GM12878 (cell line): Measurements from ENCODE around the gene CEP76. TPM values are rescaled to one million over a fixed set of nuclear protein-coding genes. Genes with fewer than 3 reads are reported as not detected.

ENCODE experiments used
- ATF7 ChIP-seq: fragments of 450-650 bp; IDR thresholded peaks from 2 replicates; pipeline ENCODE4 v1.6.1; 2016; ENCODE audit warnings: low read depth, mild to moderate bottlenecking
- BCL11A ChIP-seq: IDR thresholded peaks from 2 replicates; pipeline ENCODE4 v1.6.1; 2011; ENCODE audit warnings: low read depth, low read length
- GABPA ChIP-seq: IDR thresholded peaks from 2 replicates; pipeline ENCODE4 v1.6.1; 2014; ENCODE audit warnings: antibody characterized with exemption, low read depth, mild to moderate bottlenecking, inconsistent platforms
- GATAD2B ChIP-seq: fragments of 450-650 bp; conservative IDR thresholded peaks from 2 replicates; pipeline ENCODE4 v1.6.1; 2017; ENCODE audit warnings: low read depth, mild to moderate bottlenecking, moderate library complexity
- HDGF ChIP-seq: fragments of 450-650 bp; IDR thresholded peaks from 2 replicates; pipeline ENCODE4 v1.6.1; 2016; ENCODE audit warnings: antibody characterized with exemption
- IKZF2 ChIP-seq, 2 experiments: fragments of 450-650 bp; IDR thresholded peaks; 2 replicates each; pipeline ENCODE4 v1.6.1; 2017; ENCODE audit warnings: mild to moderate bottlenecking in 2 of 2, moderate library complexity in 2 of 2
- JUNB ChIP-seq: IDR thresholded peaks from 2 replicates; pipeline ENCODE4 v1.6.1; 2016; ENCODE audit warnings: antibody characterized with exemption, mild to moderate bottlenecking
- KAT2A ChIP-seq: conservative IDR thresholded peaks from 2 replicates; pipeline ENCODE4 v1.6.1; 2011; ENCODE audit warnings: low read depth, low read length; ENCODE audit not compliant: control insufficient read depth
- MTA3 ChIP-seq: IDR thresholded peaks from 2 replicates; pipeline ENCODE4 v1.6.1; 2012; ENCODE audit warnings: low read length, inconsistent platforms, borderline replicate concordance
- NFIC ChIP-seq: IDR thresholded peaks from 2 replicates; pipeline ENCODE4 v1.6.1; 2012; ENCODE audit warnings: low read depth, mild to moderate bottlenecking, inconsistent platforms, low read length, moderate library complexity
- NFXL1 ChIP-seq: fragments of 450-650 bp; IDR thresholded peaks from 2 replicates; pipeline ENCODE4 v1.6.1; 2017; ENCODE audit warnings: antibody characterized with exemption, mild to moderate bottlenecking, borderline replicate concordance
- POLR2A ChIP-seq: IDR thresholded peaks from 2 replicates; pipeline ENCODE4 v1.6.1; 2011; ENCODE audit warnings: low read depth, mild to moderate bottlenecking, low read length
- SMAD1 ChIP-seq: fragments of 450-650 bp; IDR thresholded peaks from 2 replicates; pipeline ENCODE4 v1.6.1; 2018; ENCODE audit warnings: mild to moderate bottlenecking, low read depth; ENCODE audit not compliant: partially characterized antibody
- SMAD5 ChIP-seq: IDR thresholded peaks from 2 replicates; pipeline ENCODE4 v1.6.1; 2016; ENCODE audit warnings: antibody characterized with exemption, low read depth
- SPI1 ChIP-seq: IDR thresholded peaks from 2 replicates; pipeline ENCODE4 v1.6.1; 2011; ENCODE audit warnings: low read depth, mild to moderate bottlenecking, low read length, moderate library complexity, borderline replicate concordance; ENCODE audit not compliant: insufficient read depth
- ZNF217 ChIP-seq: fragments of 450-650 bp; IDR thresholded peaks from 2 replicates; pipeline ENCODE4 v1.6.1; 2017; ENCODE audit warnings: antibody characterized with exemption, mild to moderate bottlenecking
- ZNF274 ChIP-seq: IDR thresholded peaks from one replicate; pipeline ENCODE4 v1.8.0; 2011; ENCODE audit not compliant: insufficient read length, insufficient read depth
- polyA plus RNA-seq, 11 experiments: library from polyadenylated mRNA; depleted of rRNA in 4 of 11; unstranded in 6 of 11; stranded (reverse) in 5 of 11; fragments of >200 nt; fragmentation: Nextera tagmentation in 4 of 11; fragmentation: Illumina TruSeq in 1 of 11; extraction: Ambion mirVana in 4 of 11; extraction: Trizol in 1 of 11; gene quantifications; 1 replicate in 1 of 11; 2 replicates in 10 of 11; pipeline versions ENCODE4 v1.2.1 to v1.2.3, GENCODE V29; 2011 to 2016; ENCODE audit warnings: inconsistent platforms in 2 of 11, missing spikeins in 2 of 11, low read depth in 1 of 11
- total RNA-seq, 4 experiments: library from RNA; depleted of rRNA in 3 of 4; stranded (reverse); fragments of >200 nt in 3 of 4; fragmentation: Illumina TruSeq in 1 of 4; extraction: Trizol in 1 of 4; gene quantifications; 2 replicates each; pipeline versions ENCODE4 v1.2.1 to v1.2.3, GENCODE V29; 2013 to 2021
- TF ChIP-seq, protein P1 (sequence below): fragments of 450-650 bp; IDR thresholded peaks from 2 replicates; pipeline ENCODE4 v1.6.1; 2017; ENCODE audit warnings: mild to moderate bottlenecking, moderate library complexity
- TF ChIP-seq, protein P2 (sequence below): IDR thresholded peaks from 2 replicates; pipeline ENCODE4 v1.6.1; 2012; ENCODE audit warnings: low read depth, low read length, improper control_type of control experiment
- TF ChIP-seq, protein P3 (sequence below), 3 experiments: IDR thresholded peaks in 2 of 3; conservative IDR thresholded peaks in 1 of 3; 2 replicates each; pipeline ENCODE4 v1.5.1; 2011; ENCODE audit warnings: low read depth in 3 of 3, low read length in 3 of 3, mild to moderate bottlenecking in 3 of 3, control low read depth in 2 of 3, moderate library complexity in 2 of 3, inconsistent platforms in 1 of 3, mixed read lengths in 1 of 3; ENCODE audit not compliant: control insufficient read depth in 2 of 3, insufficient read depth in 1 of 3; ENCODE audit errors: extremely low read depth in 1 of 3
- TF ChIP-seq, protein P4 (sequence below): IDR thresholded peaks from 2 replicates; pipeline ENCODE4 v1.6.1; 2012; ENCODE audit warnings: low read depth, low read length, improper control_type of control experiment
- TF ChIP-seq, protein P5 (sequence below): fragments of 450-650 bp; IDR thresholded peaks from 2 replicates; pipeline ENCODE4 v1.6.1; 2014; ENCODE audit warnings: mild to moderate bottlenecking

CEP76 gene
- total and polyA plus RNA-seq, 10 of the 15 experiments (the other 5 are each of a cell fraction or from before 2014, with no cell fraction given): 3.9 to 14.9 (median 13.2) TPM

DNA sequence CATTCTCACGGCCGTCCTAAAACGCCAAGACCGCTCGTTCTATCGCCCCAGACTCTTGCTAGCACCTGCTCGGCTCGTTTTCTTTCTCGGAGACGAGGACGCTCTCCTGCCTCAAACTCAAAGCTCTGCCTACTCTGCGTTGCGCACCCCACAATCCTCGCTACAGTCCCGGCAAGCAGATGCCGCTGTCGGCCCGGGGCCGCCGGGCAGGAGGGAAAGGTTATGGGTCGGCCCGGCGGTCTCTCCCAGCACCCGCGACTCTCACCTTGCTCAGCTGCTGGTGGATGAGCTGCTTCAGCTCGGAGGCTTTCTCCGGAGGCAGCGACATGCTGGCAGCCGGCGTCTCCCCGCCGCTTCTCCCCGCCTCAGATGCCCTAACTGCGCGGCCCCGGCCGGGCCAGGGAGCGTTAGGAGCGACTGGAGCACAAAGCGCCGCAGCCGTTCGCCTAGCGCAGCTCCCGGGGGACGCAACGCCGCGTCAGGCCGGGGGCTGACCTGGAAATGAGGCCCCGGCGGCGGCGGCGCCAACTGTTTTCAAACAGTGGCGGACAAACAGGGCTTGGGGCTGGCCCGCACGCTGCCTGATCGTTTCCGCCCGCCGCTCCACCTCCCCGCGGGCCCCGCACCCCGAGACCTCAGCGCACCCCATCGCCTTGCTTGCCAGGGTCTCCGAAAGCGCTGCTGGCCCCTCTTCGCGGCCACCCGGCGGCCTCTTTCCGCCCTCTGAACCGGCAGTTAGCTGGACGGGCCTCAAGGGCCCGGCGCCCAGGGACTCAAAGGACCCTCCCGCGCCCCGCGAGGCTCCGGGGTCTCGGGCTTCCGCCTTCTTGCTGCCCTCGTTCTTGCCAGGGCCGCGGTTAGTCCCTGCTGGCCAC, at the start of gene CEP76, which contains the start of gene PSMG2 (continued):
- TF ChIP-seq JUNB (no peak), ZNF217 (no peak), POLR2A (peak; percentile 96), MTA3 (no peak), ATF7 (no peak), NFIC (no peak), ZNF274 (no peak), GABPA (no peak), SMAD5 (0 out of 2 replicates have a peak, but pooled peaks have one; percentile 26), SMAD1 (peak; percentile 49), NFXL1 (no peak), SPI1 (peak; percentile 19; the same call in 1 of the 2 replicates), HDGF (no peak), KAT2A (no peak), GATAD2B (peak; percentile 87), BCL11A (no peak), IKZF2 (IDR thresholded peaks at IDR 0.05) (peak; percentile 21 to 23; a peak in 1 of 4 replicates)
- TF ChIP-seq, protein P1, sequence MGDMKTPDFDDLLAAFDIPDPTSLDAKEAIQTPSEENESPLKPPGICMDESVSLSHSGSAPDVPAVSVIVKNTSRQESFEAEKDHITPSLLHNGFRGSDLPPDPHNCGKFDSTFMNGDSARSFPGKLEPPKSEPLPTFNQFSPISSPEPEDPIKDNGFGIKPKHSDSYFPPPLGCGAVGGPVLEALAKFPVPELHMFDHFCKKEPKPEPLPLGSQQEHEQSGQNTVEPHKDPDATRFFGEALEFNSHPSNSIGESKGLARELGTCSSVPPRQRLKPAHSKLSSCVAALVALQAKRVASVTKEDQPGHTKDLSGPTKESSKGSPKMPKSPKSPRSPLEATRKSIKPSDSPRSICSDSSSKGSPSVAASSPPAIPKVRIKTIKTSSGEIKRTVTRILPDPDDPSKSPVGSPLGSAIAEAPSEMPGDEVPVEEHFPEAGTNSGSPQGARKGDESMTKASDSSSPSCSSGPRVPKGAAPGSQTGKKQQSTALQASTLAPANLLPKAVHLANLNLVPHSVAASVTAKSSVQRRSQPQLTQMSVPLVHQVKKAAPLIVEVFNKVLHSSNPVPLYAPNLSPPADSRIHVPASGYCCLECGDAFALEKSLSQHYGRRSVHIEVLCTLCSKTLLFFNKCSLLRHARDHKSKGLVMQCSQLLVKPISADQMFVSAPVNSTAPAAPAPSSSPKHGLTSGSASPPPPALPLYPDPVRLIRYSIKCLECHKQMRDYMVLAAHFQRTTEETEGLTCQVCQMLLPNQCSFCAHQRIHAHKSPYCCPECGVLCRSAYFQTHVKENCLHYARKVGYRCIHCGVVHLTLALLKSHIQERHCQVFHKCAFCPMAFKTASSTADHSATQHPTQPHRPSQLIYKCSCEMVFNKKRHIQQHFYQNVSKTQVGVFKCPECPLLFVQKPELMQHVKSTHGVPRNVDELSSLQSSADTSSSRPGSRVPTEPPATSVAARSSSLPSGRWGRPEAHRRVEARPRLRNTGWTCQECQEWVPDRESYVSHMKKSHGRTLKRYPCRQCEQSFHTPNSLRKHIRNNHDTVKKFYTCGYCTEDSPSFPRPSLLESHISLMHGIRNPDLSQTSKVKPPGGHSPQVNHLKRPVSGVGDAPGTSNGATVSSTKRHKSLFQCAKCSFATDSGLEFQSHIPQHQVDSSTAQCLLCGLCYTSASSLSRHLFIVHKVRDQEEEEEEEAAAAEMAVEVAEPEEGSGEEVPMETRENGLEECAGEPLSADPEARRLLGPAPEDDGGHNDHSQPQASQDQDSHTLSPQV: peak; percentile 96
- TF ChIP-seq, protein P2, sequence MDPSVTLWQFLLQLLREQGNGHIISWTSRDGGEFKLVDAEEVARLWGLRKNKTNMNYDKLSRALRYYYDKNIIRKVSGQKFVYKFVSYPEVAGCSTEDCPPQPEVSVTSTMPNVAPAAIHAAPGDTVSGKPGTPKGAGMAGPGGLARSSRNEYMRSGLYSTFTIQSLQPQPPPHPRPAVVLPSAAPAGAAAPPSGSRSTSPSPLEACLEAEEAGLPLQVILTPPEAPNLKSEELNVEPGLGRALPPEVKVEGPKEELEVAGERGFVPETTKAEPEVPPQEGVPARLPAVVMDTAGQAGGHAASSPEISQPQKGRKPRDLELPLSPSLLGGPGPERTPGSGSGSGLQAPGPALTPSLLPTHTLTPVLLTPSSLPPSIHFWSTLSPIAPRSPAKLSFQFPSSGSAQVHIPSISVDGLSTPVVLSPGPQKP: peak; percentile 65
- TF ChIP-seq, protein P3, sequence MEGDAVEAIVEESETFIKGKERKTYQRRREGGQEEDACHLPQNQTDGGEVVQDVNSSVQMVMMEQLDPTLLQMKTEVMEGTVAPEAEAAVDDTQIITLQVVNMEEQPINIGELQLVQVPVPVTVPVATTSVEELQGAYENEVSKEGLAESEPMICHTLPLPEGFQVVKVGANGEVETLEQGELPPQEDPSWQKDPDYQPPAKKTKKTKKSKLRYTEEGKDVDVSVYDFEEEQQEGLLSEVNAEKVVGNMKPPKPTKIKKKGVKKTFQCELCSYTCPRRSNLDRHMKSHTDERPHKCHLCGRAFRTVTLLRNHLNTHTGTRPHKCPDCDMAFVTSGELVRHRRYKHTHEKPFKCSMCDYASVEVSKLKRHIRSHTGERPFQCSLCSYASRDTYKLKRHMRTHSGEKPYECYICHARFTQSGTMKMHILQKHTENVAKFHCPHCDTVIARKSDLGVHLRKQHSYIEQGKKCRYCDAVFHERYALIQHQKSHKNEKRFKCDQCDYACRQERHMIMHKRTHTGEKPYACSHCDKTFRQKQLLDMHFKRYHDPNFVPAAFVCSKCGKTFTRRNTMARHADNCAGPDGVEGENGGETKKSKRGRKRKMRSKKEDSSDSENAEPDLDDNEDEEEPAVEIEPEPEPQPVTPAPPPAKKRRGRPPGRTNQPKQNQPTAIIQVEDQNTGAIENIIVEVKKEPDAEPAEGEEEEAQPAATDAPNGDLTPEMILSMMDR (IDR thresholded peaks at IDR 0.05 in 2 of 3, conservative IDR thresholded peaks at IDR 0.05 in 1 of 3; ENCODE audit: control insufficient read depth in 2 of 3, extremely low read depth in 1 of 3, insufficient read depth in 1 of 3, low read depth in 3 of 3, low read length in 3 of 3): no peak
- TF ChIP-seq, protein P4, sequence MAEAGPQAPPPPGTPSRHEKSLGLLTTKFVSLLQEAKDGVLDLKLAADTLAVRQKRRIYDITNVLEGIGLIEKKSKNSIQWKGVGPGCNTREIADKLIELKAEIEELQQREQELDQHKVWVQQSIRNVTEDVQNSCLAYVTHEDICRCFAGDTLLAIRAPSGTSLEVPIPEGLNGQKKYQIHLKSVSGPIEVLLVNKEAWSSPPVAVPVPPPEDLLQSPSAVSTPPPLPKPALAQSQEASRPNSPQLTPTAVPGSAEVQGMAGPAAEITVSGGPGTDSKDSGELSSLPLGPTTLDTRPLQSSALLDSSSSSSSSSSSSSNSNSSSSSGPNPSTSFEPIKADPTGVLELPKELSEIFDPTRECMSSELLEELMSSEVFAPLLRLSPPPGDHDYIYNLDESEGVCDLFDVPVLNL: peak; percentile 89
- TF ChIP-seq, protein P5, sequence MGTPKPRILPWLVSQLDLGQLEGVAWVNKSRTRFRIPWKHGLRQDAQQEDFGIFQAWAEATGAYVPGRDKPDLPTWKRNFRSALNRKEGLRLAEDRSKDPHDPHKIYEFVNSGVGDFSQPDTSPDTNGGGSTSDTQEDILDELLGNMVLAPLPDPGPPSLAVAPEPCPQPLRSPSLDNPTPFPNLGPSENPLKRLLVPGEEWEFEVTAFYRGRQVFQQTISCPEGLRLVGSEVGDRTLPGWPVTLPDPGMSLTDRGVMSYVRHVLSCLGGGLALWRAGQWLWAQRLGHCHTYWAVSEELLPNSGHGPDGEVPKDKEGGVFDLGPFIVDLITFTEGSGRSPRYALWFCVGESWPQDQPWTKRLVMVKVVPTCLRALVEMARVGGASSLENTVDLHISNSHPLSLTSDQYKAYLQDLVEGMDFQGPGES: no peak
